Gastrocnemius medialis (tissue), 4 donors: ENCODE measurements around the gene CCDC47. TPM values are rescaled to one million over a fixed set of nuclear protein-coding genes. Genes with fewer than 3 reads are reported as not detected.

Experiments used
- ATAC-seq, 2 donors: fragments of 150-250 bp; one replicate each; pipeline ENCODE4 v1.9.1; 2016
- DNase-seq, 2 donors: peaks; one replicate each; pipeline ENCODE4 v3.0.0-alpha.2; 2019
- H3K27ac ChIP-seq, 4 donors: fragments of 200-600 bp; sonication (generic); 1 replicate in 1 of 4; 2 replicates in 3 of 4; pipeline ENCODE4 v1.5.1; 2016 to 2018; ENCODE audit warnings: mild to moderate bottlenecking in 2 of 4, moderate library complexity in 1 of 4
- H3K27me3 ChIP-seq, 3 donors: fragments of 200-600 bp; sonication (generic) in 2 of 3; 1 replicate in 1 of 3; 2 replicates in 2 of 3; pipeline versions ENCODE4 v1.5.1 to v1.6.0; 2016 to 2019; ENCODE audit warnings: mild to moderate bottlenecking in 1 of 3, moderate library complexity in 1 of 3
- H3K36me3 ChIP-seq, 2 donors: fragments of 200-600 bp; sonication (generic) in 1 of 2; one replicate each; pipeline ENCODE4 v1.5.1; 2017 to 2018
- H3K4me1 ChIP-seq, 2 donors: fragments of 200-600 bp; sonication (generic) in 1 of 2; one replicate each; pipeline ENCODE4 v1.5.1; 2016 to 2017; ENCODE audit warnings: mild to moderate bottlenecking in 2 of 2
- H3K4me3 ChIP-seq, 4 donors: fragments of 200-600 bp; sonication (generic) in 3 of 4; 1 replicate in 1 of 4; 2 replicates in 3 of 4; pipeline ENCODE4 v1.5.1; 2016 to 2019; ENCODE audit warnings: mild to moderate bottlenecking in 2 of 4
- H3K9me3 ChIP-seq, 3 donors: fragments of 200-600 bp; sonication (generic) in 2 of 3; 1 replicate in 1 of 3; 2 replicates in 2 of 3; pipeline ENCODE4 v1.5.1; 2016 to 2019
- CTCF ChIP-seq, 5 experiments: fragments of 450-650 bp in 3 of 5; fragments of 200-600 bp in 2 of 5; sonication (generic) in 2 of 5; IDR thresholded peaks in 4 of 5; conservative IDR thresholded peaks in 1 of 5; 1 replicate in 4 of 5; 2 replicates in 1 of 5; pipeline ENCODE4 v1.5.1; 2016 to 2019; ENCODE audit warnings: antibody characterized with exemption in 5 of 5, mild to moderate bottlenecking in 3 of 5, moderate library complexity in 3 of 5
- POLR2A ChIP-seq, 2 donors: fragments of 450-650 bp; IDR thresholded peaks; one replicate each; pipeline ENCODE4 v1.6.1; 2017; ENCODE audit warnings: antibody characterized with exemption in 2 of 2, mild to moderate bottlenecking in 2 of 2, moderate library complexity in 2 of 2
- in situ Hi-C, 4 donors: fragments of 200-750 bp; cut with MboI; loops; one replicate each; pipeline versions ENCODE4 v1.15.0 to v1.8.0; 2017; ENCODE audit warnings: low sequenced_read_pairs in 4 of 4
- intact Hi-C: fragments of 100-400 bp; cut with DNase I; formaldehyde crosslinking; loops from one replicate; pipeline ENCODE4 v1.15.1; 2023; ENCODE audit warnings: low total_unique reads
- total RNA-seq, 4 donors: library from RNA; depleted of rRNA; stranded (reverse); fragments of >200 nt; gene quantifications; one replicate each; pipeline versions ENCODE4 v1.1.0 to v1.2.3, GENCODE V29; 2016

Gene CCDC47
- total RNA-seq, 4 donors from 2014 or later = 81.0 to 110 (median 86.8) TPM

- no peak for DNase-seq
- H3K27ac ChIP-seq = no peak overlapping the region
- peaks cover 5 to 16% (median 6%) of the 10 kb centered on the region in 3 donors for H3K27me3 ChIP-seq
- peaks cover 0 to 51% of the 10 kb centered on the region in 2 donors for H3K36me3 ChIP-seq
- TF ChIP-seq CTCF (IDR thresholded peaks at IDR 0.05 in 4 of 5, conservative IDR thresholded peaks at IDR 0.05 in 1 of 5) (no peak), POLR2A (IDR thresholded peaks at IDR 0.05) (no peak)
- no peak for ATAC-seq
- intact Hi-C loops (no loop called here), in situ Hi-C loops (loop anchor here in 1 of 4 donors (25.0 kb wide), 1 partner anchor 266 kb away; the partner anchor contains the start of gene CYB561)
- peaks cover 16 to 17% of the 10 kb centered on the region in 2 donors for H3K4me1 ChIP-seq
- no peak overlapping the region for H3K4me3 ChIP-seq
- H3K9me3 ChIP-seq = no peaks in the 10 kb centered on the region
These were observed 69.7 kb downstream of the CCDC47 start for GRCh38 chr17:63703556-63704258.

GRCh38 chr17:63703029-63703428, 70.4 kb downstream of the CCDC47 start:
- TF ChIP-seq CTCF (IDR thresholded peaks at IDR 0.05 in 4 of 5, conservative IDR thresholded peaks at IDR 0.05 in 1 of 5) (no peak), POLR2A (IDR thresholded peaks at IDR 0.05) (no peak)
- in situ Hi-C loops = loop anchor here in 1 of 4 donors (25.0 kb wide), 1 partner anchor 266 kb away; the partner anchor contains the start of gene CYB561
- Histone ChIP-seq H3K36me3 (peaks cover 0 to 45% of the 10 kb centered on the region in 2 donors), H3K27ac (no peak overlapping the region), H3K9me3 (no peaks in the 10 kb centered on the region), H3K4me3 (no peak overlapping the region), H3K27me3 (peaks cover 5 to 20% (median 10%) of the 10 kb centered on the region in 3 donors), H3K4me1 (peaks cover 17 to 23% of the 10 kb centered on the region in 2 donors)
- DNase-seq (no peak), ATAC-seq (no peak)
- intact Hi-C loops = no loop called here

GRCh38 chr17:63702721-63703015, 70.7 kb downstream of the CCDC47 start:
- H3K4me3 ChIP-seq = no peak overlapping the region
- H3K36me3 ChIP-seq = peaks cover 0 to 42% of the 10 kb centered on the region in 2 donors

GRCh38 chr17:63701868-63702720, 71.3 kb downstream of the CCDC47 start:
- H3K27ac ChIP-seq = no peak overlapping the region
- H3K27me3 ChIP-seq = peaks cover 5 to 20% (median 10%) of the 10 kb centered on the region in 3 donors
- peaks cover 0 to 42% of the 10 kb centered on the region in 2 donors for H3K36me3 ChIP-seq
- no peak for TF ChIP-seq POLR2A (IDR thresholded peaks at IDR 0.05)
- intact Hi-C loops = no loop called here
- DNase-seq = no peak
- no peaks in the 10 kb centered on the region for H3K9me3 ChIP-seq
- in situ Hi-C loops = loop anchor here in 1 of 4 donors (25.0 kb wide), 1 partner anchor 265 kb away; the partner anchor contains the start of gene CYB561
- no peak for ATAC-seq
- no peak overlapping the region for H3K4me3 ChIP-seq
- H3K4me1 ChIP-seq = peaks cover 17 to 24% of the 10 kb centered on the region in 2 donors

More at GRCh38 chr17:63702721-63703015, 70.7 kb downstream of the CCDC47 start:
- no peak for ATAC-seq
- H3K9me3 ChIP-seq = no peaks in the 10 kb centered on the region
- in situ Hi-C loops (loop anchor here in 1 of 4 donors (25.0 kb wide), 1 partner anchor 265 kb away; the partner anchor contains the start of gene CYB561), intact Hi-C loops (no loop called here)
- H3K27ac ChIP-seq = no peak overlapping the region
- TF ChIP-seq CTCF (IDR thresholded peaks at IDR 0.05 in 4 of 5, conservative IDR thresholded peaks at IDR 0.05 in 1 of 5) (no peak), POLR2A (IDR thresholded peaks at IDR 0.05) (no peak)
- no peak for DNase-seq
- peaks cover 17 to 24% of the 10 kb centered on the region in 2 donors for H3K4me1 ChIP-seq
- peaks cover 5 to 20% (median 10%) of the 10 kb centered on the region in 3 donors for H3K27me3 ChIP-seq
